ENCODE results near the gene JAGN1.
"Not testable (repeated sequence)": the region's sequence is repeated elsewhere in the genome, so short reads cannot be mapped to it uniquely, and the experiment has no call there.

The JAGN1 gene

DNA sequence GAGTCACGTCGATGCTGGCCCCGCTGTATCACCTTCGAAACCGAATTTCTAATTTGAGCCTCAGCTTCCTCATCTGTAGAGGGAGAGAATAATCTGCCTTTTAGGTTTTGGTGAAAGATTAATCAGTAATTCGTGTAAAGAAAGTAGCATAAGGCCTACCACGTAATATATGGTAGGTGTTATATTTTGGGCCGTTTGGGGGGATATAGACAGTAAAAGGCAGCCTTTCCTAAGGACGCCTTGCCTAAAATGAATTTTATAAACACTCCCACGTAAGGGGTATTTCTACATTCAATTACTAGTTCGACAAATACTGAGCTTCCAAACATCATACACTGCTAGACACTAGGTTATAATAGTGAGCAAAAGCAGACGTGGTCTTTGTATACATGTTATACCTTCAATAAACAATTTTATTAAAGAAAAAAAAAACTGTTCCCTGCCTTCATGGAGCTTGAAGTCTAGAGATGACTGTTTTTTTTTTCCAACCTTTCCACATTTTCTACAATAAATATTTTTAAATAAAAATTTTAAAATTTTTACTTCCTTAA is 737 bp downstream of the JAGN1 start:
- TF ChIP-seq, protein P1, sequence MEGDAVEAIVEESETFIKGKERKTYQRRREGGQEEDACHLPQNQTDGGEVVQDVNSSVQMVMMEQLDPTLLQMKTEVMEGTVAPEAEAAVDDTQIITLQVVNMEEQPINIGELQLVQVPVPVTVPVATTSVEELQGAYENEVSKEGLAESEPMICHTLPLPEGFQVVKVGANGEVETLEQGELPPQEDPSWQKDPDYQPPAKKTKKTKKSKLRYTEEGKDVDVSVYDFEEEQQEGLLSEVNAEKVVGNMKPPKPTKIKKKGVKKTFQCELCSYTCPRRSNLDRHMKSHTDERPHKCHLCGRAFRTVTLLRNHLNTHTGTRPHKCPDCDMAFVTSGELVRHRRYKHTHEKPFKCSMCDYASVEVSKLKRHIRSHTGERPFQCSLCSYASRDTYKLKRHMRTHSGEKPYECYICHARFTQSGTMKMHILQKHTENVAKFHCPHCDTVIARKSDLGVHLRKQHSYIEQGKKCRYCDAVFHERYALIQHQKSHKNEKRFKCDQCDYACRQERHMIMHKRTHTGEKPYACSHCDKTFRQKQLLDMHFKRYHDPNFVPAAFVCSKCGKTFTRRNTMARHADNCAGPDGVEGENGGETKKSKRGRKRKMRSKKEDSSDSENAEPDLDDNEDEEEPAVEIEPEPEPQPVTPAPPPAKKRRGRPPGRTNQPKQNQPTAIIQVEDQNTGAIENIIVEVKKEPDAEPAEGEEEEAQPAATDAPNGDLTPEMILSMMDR (IDR thresholded peaks at IDR 0.05; ENCODE audit: poor library complexity, severe bottlenecking): no peak
- H3K27ac ChIP-seq (ENCODE audit: poor library complexity, severe bottlenecking): peak overlapping the region; percentile 73

DNA sequence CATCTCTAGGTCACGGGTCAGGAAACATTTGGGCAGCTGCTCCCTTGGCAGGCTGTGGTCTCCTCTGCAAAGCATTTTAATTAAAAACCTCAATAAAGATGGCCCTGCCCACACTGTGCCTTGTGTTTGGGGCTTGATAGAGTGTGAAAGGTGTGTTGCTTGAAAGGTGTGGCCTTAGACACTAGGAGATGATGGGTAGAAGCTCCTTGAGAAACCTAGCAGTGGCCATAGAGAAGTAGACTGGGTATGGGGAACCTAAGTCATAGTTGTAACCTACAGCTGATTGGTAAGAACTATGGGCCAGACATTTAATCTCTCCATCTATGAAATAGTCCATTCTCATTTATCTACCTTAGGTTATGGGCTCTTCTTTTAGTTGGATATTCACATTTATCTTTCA is 3.3 kb downstream of the JAGN1 start:
- peak overlapping the region; percentile 66 for H3K27ac ChIP-seq (ENCODE audit: poor library complexity, severe bottlenecking)
- TF ChIP-seq, protein P1 (IDR thresholded peaks at IDR 0.05; ENCODE audit: poor library complexity, severe bottlenecking): no peak
- peaks cover 4% of the 10 kb centered on the region for H3K9me3 ChIP-seq (ENCODE audit: severe bottlenecking)
- H3K27me3 ChIP-seq (ENCODE audit: insufficient read depth, poor library complexity, severe bottlenecking): no peaks in the 10 kb centered on the region
- H3K4me3 ChIP-seq (ENCODE audit: severe bottlenecking): no peak overlapping the region
- H3K36me3 ChIP-seq (ENCODE audit: low read depth): peaks cover 31% of the 10 kb centered on the region
- DNase-seq (ENCODE audit: low spot score) (no peak), ATAC-seq (ENCODE audit: low read depth) (no peak)
- peaks cover 36% of the 10 kb centered on the region for H3K4me1 ChIP-seq (ENCODE audit: insufficient read depth, poor library complexity, severe bottlenecking)

More for the DNA sequence above, 737 bp downstream of the JAGN1 start:
- Histone ChIP-seq H3K4me1 (ENCODE audit: insufficient read depth, poor library complexity, severe bottlenecking) (peaks cover 14% of the 10 kb centered on the region), H3K9me3 (ENCODE audit: severe bottlenecking) (peaks cover 4% of the 10 kb centered on the region), H3K27me3 (ENCODE audit: insufficient read depth, poor library complexity, severe bottlenecking) (no peaks in the 10 kb centered on the region), H3K4me3 (ENCODE audit: severe bottlenecking) (peak overlapping the region; percentile 96), H3K36me3 (ENCODE audit: low read depth) (peaks cover 31% of the 10 kb centered on the region)
- ATAC-seq (ENCODE audit: low read depth): no peak
- DNase-seq (ENCODE audit: low spot score): no peak

DNA sequence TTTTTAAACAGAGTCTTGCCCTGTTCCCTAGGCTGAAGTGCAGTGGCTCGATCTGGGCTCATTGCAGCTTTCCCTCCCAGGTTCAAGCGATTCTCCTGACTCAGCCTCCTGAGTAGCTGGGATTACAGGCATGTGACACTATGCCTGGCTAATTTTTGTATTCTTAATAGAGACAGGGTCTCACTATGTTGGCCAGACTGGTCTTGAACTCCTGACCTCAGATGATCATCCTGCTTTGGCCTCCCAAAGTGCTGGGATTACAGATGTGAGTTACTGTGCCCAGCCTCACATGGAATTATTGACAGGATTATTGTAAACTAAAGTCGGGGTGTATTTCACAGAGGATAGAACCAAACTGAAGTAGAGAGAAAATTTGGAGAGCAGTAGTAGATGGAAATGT is 5.3 kb downstream of the JAGN1 start:
- ATAC-seq (ENCODE audit: low read depth); H3K4me3 ChIP-seq (ENCODE audit: severe bottlenecking); H3K9me3 ChIP-seq (ENCODE audit: severe bottlenecking); DNase-seq (ENCODE audit: low spot score); H3K27me3 ChIP-seq (ENCODE audit: insufficient read depth, poor library complexity, severe bottlenecking): not testable (repeated sequence)
- Histone ChIP-seq H3K27ac (ENCODE audit: poor library complexity, severe bottlenecking) (peak overlapping the region; percentile 71), H3K4me1 (ENCODE audit: insufficient read depth, poor library complexity, severe bottlenecking) (peaks cover 44% of the 10 kb centered on the region), H3K36me3 (ENCODE audit: low read depth) (peaks cover 31% of the 10 kb centered on the region)

DNA sequence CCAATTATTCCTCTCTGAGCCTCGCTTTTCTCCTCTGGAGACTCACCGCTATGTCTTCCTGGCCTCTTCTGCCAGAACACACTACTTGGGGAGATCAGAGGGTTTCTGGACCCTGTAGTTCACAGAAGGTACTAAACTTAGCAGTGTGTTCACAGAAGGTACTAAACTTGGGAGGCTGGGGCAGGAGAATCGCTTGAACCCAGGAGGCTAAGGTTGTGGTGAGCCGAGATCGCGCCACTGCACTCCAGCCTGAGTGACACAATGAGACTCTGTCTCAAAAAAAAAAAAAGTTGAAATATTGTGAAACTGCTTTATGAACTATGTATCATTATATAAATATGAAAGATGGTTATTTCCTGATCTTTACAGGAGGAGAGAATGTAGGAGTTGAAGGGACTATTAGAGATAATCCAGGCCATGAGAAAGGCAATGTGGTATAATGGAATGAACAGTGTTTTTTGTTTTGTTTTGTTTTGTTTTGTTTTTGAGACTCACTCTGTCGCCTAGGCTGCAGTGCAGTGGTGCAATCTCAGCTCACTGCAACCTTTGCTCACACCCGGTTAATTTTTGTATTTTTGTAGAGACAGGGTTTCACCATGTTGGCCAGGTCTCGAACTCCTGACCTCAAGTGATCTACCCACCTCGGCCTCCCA is 6.5 kb downstream of the JAGN1 start:
- H3K4me3 ChIP-seq (ENCODE audit: severe bottlenecking); H3K9me3 ChIP-seq (ENCODE audit: severe bottlenecking); H3K27me3 ChIP-seq (ENCODE audit: insufficient read depth, poor library complexity, severe bottlenecking); DNase-seq (ENCODE audit: low spot score): not testable (repeated sequence)
- peak; percentile 41 for ATAC-seq (ENCODE audit: low read depth)
- peaks cover 39% of the 10 kb centered on the region for H3K4me1 ChIP-seq (ENCODE audit: insufficient read depth, poor library complexity, severe bottlenecking)
- H3K27ac ChIP-seq (ENCODE audit: poor library complexity, severe bottlenecking): peak overlapping the region; percentile 71
- H3K36me3 ChIP-seq (ENCODE audit: low read depth): peaks cover 27% of the 10 kb centered on the region

DNA sequence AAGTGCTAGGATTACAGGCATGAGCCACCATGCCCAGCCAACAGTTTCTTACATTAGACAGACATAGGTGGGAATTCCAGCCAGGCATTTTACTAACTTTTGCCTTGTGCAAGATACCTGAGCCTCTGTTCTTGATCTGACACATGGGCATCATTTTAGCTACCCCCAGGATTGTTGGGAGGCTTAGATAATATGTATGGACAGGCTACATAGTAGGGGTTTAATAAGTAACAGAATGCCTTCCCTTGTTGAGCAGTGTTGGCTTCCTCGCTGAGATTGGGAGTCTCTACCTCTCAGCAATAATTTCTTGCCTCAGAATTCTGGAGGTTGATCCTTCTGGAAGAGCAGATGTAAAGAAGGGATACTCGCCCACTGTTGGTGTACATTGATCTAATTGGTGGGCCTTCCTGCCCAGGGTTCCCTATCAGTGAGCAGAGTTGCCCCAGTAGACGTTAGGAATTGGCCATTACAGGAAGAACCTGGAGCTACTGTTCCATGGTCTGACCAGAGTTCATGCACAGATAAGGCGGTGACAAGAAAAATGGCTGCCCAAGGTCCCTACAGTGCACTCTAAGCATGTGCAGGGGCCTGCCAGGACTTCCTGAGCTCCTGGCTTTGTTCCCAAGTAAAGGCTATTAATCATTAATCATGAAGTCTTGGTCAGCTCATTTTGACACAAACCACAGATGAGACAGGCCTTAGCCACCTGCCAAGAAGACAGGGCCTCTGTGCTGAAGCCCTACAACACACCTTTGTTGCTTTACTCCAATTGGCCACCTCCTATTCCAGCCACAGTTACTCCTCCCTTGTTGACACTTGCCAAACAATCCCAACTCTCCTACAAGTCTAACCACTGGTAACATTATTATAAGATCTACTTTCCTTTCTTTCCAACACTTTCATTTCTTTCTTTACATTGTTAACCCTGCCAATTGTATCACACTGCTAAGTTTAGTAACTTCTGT is 7.3 kb downstream of the JAGN1 start:
- no peak for DNase-seq (ENCODE audit: low spot score)
- H3K27me3 ChIP-seq (ENCODE audit: insufficient read depth, poor library complexity, severe bottlenecking): no peaks in the 10 kb centered on the region
- H3K36me3 ChIP-seq (ENCODE audit: low read depth): peaks cover 18% of the 10 kb centered on the region
- H3K27ac ChIP-seq (ENCODE audit: poor library complexity, severe bottlenecking): peak overlapping the region; percentile 71
- H3K4me1 ChIP-seq (ENCODE audit: insufficient read depth, poor library complexity, severe bottlenecking): peaks cover 42% of the 10 kb centered on the region
- ATAC-seq (ENCODE audit: low read depth): peak; percentile 83
- H3K9me3 ChIP-seq (ENCODE audit: severe bottlenecking): peaks cover 4% of the 10 kb centered on the region
- H3K4me3 ChIP-seq (ENCODE audit: severe bottlenecking): no peak overlapping the region
- TF ChIP-seq, protein P1 (IDR thresholded peaks at IDR 0.05; ENCODE audit: poor library complexity, severe bottlenecking): no peak
